ENCODE data around the gene PSMB9. TPM values are rescaled to one million over a fixed set of nuclear protein-coding genes. Genes with fewer than 3 reads are reported as not detected.

PSMB9 gene
- total and polyA plus RNA-seq, 9 of the 15 experiments (the other 6 are each of a cell fraction or from before 2014, with no cell fraction given) = 1.1 to 3.7 (median 2.4) TPM

DNA sequence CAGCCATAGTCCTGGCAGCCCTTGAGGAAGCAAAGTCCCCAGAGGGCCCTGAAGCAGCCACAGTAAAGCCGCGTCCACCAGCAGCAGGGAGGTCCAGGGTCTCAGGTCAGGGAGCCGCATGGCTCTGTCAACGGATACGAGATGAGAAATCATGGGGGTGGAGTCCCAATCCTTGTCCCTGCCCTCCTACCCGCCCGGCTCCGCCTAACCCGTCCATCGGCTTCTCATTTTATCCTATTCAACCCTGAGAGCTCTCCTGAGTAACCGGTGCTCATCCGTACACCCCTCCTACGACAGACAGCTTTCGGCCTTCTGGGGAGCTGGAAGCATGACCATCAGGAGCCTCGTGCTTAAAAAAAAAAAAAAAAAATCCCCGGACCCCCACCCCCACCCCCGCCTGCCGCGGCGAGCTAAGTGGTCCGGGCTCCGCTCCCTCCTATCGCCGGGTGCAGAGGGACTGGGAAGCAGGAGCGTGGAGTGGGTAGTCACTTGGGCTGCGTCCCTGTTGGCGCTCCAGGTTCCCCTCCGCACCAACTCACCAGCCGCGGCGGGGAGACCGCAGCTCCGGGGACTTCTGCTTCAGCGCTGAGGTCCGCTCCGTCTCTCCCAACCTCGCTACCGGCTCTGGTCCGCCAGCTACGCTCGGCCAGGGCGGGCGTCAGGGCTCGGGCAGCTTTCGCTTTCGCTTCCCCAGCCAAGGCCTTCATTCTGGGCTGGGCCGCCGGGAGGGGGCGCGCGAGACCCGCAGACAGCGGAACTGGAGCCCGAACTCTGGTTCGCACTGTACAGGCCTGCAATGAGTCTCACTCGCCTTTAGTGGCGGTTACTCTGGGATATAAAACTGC is 15.7 kb upstream of the PSMB9 start, which contains the start of gene TAP2 (continued):
- TF ChIP-seq, protein P1, sequence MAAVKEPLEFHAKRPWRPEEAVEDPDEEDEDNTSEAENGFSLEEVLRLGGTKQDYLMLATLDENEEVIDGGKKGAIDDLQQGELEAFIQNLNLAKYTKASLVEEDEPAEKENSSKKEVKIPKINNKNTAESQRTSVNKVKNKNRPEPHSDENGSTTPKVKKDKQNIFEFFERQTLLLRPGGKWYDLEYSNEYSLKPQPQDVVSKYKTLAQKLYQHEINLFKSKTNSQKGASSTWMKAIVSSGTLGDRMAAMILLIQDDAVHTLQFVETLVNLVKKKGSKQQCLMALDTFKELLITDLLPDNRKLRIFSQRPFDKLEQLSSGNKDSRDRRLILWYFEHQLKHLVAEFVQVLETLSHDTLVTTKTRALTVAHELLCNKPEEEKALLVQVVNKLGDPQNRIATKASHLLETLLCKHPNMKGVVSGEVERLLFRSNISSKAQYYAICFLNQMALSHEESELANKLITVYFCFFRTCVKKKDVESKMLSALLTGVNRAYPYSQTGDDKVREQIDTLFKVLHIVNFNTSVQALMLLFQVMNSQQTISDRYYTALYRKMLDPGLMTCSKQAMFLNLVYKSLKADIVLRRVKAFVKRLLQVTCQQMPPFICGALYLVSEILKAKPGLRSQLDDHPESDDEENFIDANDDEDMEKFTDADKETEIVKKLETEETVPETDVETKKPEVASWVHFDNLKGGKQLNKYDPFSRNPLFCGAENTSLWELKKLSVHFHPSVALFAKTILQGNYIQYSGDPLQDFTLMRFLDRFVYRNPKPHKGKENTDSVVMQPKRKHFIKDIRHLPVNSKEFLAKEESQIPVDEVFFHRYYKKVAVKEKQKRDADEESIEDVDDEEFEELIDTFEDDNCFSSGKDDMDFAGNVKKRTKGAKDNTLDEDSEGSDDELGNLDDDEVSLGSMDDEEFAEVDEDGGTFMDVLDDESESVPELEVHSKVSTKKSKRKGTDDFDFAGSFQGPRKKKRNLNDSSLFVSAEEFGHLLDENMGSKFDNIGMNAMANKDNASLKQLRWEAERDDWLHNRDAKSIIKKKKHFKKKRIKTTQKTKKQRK (IDR thresholded peaks at IDR 0.05; ENCODE audit: borderline replicate concordance, low read depth, low read length) = no peak
- TF ChIP-seq KDM4B (IDR thresholded peaks at IDR 0.05; ENCODE audit: borderline replicate concordance in 2 of 2, low read depth in 1 of 2) = no peak; a peak in 1 of 4 replicates
- no peak for TF ChIP-seq E2F3 (CRISPR knock-in tag; IDR thresholded peaks at IDR 0.05)
- TF ChIP-seq ZSCAN32 (CRISPR knock-in tag; IDR thresholded peaks at IDR 0.05) = no peak
- no peak for TF ChIP-seq HMG20B (CRISPR knock-in tag; IDR thresholded peaks at IDR 0.05)
- no peak for TF ChIP-seq ZFPM2 (CRISPR knock-in tag; IDR thresholded peaks at IDR 0.05)
- TF ChIP-seq, protein P2, sequence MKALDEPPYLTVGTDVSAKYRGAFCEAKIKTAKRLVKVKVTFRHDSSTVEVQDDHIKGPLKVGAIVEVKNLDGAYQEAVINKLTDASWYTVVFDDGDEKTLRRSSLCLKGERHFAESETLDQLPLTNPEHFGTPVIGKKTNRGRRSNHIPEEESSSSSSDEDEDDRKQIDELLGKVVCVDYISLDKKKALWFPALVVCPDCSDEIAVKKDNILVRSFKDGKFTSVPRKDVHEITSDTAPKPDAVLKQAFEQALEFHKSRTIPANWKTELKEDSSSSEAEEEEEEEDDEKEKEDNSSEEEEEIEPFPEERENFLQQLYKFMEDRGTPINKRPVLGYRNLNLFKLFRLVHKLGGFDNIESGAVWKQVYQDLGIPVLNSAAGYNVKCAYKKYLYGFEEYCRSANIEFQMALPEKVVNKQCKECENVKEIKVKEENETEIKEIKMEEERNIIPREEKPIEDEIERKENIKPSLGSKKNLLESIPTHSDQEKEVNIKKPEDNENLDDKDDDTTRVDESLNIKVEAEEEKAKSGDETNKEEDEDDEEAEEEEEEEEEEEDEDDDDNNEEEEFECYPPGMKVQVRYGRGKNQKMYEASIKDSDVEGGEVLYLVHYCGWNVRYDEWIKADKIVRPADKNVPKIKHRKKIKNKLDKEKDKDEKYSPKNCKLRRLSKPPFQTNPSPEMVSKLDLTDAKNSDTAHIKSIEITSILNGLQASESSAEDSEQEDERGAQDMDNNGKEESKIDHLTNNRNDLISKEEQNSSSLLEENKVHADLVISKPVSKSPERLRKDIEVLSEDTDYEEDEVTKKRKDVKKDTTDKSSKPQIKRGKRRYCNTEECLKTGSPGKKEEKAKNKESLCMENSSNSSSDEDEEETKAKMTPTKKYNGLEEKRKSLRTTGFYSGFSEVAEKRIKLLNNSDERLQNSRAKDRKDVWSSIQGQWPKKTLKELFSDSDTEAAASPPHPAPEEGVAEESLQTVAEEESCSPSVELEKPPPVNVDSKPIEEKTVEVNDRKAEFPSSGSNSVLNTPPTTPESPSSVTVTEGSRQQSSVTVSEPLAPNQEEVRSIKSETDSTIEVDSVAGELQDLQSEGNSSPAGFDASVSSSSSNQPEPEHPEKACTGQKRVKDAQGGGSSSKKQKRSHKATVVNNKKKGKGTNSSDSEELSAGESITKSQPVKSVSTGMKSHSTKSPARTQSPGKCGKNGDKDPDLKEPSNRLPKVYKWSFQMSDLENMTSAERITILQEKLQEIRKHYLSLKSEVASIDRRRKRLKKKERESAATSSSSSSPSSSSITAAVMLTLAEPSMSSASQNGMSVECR (CRISPR knock-in tag; IDR thresholded peaks at IDR 0.05) = peak; percentile 97
- TF ChIP-seq ZNF224 (CRISPR knock-in tag; IDR thresholded peaks at IDR 0.05) = no peak
- no peak for TF ChIP-seq FOXK2 (conservative IDR thresholded peaks at IDR 0.05 in 1 of 2, IDR thresholded peaks at IDR 0.05 in 1 of 2; ENCODE audit: low read depth in 2 of 2)
- TF ChIP-seq, protein P3, sequence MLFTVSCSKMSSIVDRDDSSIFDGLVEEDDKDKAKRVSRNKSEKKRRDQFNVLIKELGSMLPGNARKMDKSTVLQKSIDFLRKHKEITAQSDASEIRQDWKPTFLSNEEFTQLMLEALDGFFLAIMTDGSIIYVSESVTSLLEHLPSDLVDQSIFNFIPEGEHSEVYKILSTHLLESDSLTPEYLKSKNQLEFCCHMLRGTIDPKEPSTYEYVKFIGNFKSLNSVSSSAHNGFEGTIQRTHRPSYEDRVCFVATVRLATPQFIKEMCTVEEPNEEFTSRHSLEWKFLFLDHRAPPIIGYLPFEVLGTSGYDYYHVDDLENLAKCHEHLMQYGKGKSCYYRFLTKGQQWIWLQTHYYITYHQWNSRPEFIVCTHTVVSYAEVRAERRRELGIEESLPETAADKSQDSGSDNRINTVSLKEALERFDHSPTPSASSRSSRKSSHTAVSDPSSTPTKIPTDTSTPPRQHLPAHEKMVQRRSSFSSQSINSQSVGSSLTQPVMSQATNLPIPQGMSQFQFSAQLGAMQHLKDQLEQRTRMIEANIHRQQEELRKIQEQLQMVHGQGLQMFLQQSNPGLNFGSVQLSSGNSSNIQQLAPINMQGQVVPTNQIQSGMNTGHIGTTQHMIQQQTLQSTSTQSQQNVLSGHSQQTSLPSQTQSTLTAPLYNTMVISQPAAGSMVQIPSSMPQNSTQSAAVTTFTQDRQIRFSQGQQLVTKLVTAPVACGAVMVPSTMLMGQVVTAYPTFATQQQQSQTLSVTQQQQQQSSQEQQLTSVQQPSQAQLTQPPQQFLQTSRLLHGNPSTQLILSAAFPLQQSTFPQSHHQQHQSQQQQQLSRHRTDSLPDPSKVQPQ (CRISPR knock-in tag; IDR thresholded peaks at IDR 0.05; ENCODE audit: borderline replicate concordance) = no peak
- TF ChIP-seq NRF1 (conservative IDR thresholded peaks at IDR 0.05 in 1 of 2, IDR thresholded peaks at IDR 0.05 in 1 of 2) = no peak; a peak in 1 of 4 replicates
- TF ChIP-seq ZNF444 (CRISPR knock-in tag; IDR thresholded peaks at IDR 0.05) = no peak
- no peak for TF ChIP-seq TRIM28 (IDR thresholded peaks at IDR 0.05)
- no peak for TF ChIP-seq HOXB6 (CRISPR knock-in tag; IDR thresholded peaks at IDR 0.05; ENCODE audit: borderline replicate concordance)
- TF ChIP-seq KDM1A (IDR thresholded peaks at IDR 0.05) = no peak

All from K562 (cell line).